WTC11 (cell line): ENCODE measurements around the gene FRMD4B. TPM values are rescaled to one million over a fixed set of nuclear protein-coding genes. Genes with fewer than 3 reads are reported as not detected.

Experiments used
- ATAC-seq: fragments of 200-7000 bp; cut with Tn5 transposase; 2 replicates; pipeline ENCODE4 v1.10.0; 2021; ENCODE audit warnings: mild to moderate bottlenecking, moderate library complexity
- CTCF ChIA-PET: fragments of 300-600 bp; sonication (Branson Sonifier 250); formaldehyde crosslinking; loops from one replicate; lab custom pipeline; 2021; ENCODE audit warnings: antibody characterized with exemption; lab: Charles Lee
- POLR2A ChIA-PET: fragments of 350-600 bp; sonication (Branson Sonifier 250); formaldehyde crosslinking; loops from one replicate; lab custom pipeline; 2021; ENCODE audit warnings: antibody characterized with exemption; lab: Charles Lee
- DNase-seq: peaks from one replicate; pipeline ENCODE4 v3.0.0; 2021; ENCODE audit warnings: low spot score
- H3K27ac Mint-ChIP-seq: 2 replicates; pipeline ENCODE4 v1.8.0; 2021; ENCODE audit warnings: mixed read lengths
- H3K27me3 Mint-ChIP-seq: 2 replicates; pipeline ENCODE4 v1.8.0; 2021; ENCODE audit warnings: low read depth, mild to moderate bottlenecking, moderate library complexity, mixed read lengths
- H3K36me3 Mint-ChIP-seq: 2 replicates; pipeline ENCODE4 v1.8.0; 2021; ENCODE audit warnings: mixed read lengths
- H3K4me1 Mint-ChIP-seq: 2 replicates; pipeline ENCODE4 v1.8.0; 2022; ENCODE audit warnings: mixed read lengths
- H3K4me3 Mint-ChIP-seq: 2 replicates; pipeline ENCODE4 v1.8.0; 2021; ENCODE audit warnings: mild to moderate bottlenecking, moderate library complexity, mixed read lengths
- H3K9me3 Mint-ChIP-seq: 2 replicates; pipeline ENCODE4 v1.8.0; 2021; ENCODE audit warnings: mixed read lengths
- AR ChIP-seq: fragments of 250-450 bp; sonication (Bioruptor Pico); IDR thresholded peaks from 2 replicates; pipeline ENCODE4 v1.9.0; 2021; ENCODE audit warnings: mild to moderate bottlenecking
- ATF3 ChIP-seq: sonication (generic); formaldehyde crosslinking; conservative IDR thresholded peaks from 2 replicates; pipeline ENCODE4 v1.8.1; 2022; ENCODE audit warnings: mild to moderate bottlenecking, missing genetic modification reagents
- CREM ChIP-seq: sonication (generic); formaldehyde crosslinking; IDR thresholded peaks from 2 replicates; pipeline ENCODE4 v1.8.1; 2022; ENCODE audit warnings: mild to moderate bottlenecking, missing genetic modification reagents, moderate library complexity
- E2F4 ChIP-seq: sonication (generic); formaldehyde crosslinking; IDR thresholded peaks from 2 replicates; pipeline ENCODE4 v1.8.1; 2022; ENCODE audit warnings: low read depth, mild to moderate bottlenecking, moderate library complexity, missing genetic modification reagents, borderline replicate concordance
- E2F5 ChIP-seq: sonication (generic); formaldehyde crosslinking; IDR thresholded peaks from 2 replicates; pipeline ENCODE4 v1.8.1; 2022; ENCODE audit warnings: mild to moderate bottlenecking, moderate library complexity, missing genetic modification reagents
- EMX1 ChIP-seq: fragments of 250-450 bp; sonication (Bioruptor Pico); IDR thresholded peaks from 2 replicates; pipeline ENCODE4 v1.8.0; 2021; ENCODE audit warnings: mild to moderate bottlenecking
- GRHL2 ChIP-seq: fragments of 250-450 bp; sonication (Bioruptor Pico); IDR thresholded peaks from 2 replicates; pipeline ENCODE4 v1.8.0; 2022; ENCODE audit warnings: mild to moderate bottlenecking, moderate library complexity; ENCODE audit not compliant: insufficient replicate concordance, severe bottlenecking
- IRF1 ChIP-seq: sonication (generic); formaldehyde crosslinking; IDR thresholded peaks from 2 replicates; pipeline ENCODE4 v1.8.0; 2023; ENCODE audit warnings: missing genetic modification reagents
- MLX ChIP-seq: sonication (generic); formaldehyde crosslinking; IDR thresholded peaks from 2 replicates; pipeline ENCODE4 v1.8.1; 2023; ENCODE audit warnings: mild to moderate bottlenecking, missing genetic modification reagents, moderate library complexity
- NFE2L1 ChIP-seq: sonication (generic); formaldehyde crosslinking; IDR thresholded peaks from 2 replicates; pipeline ENCODE4 v1.8.1; 2023; ENCODE audit warnings: missing genetic modification reagents
- NR3C1 ChIP-seq: sonication (generic); formaldehyde crosslinking; conservative IDR thresholded peaks from 2 replicates; pipeline ENCODE4 v1.8.1; 2023; ENCODE audit warnings: low read depth, mild to moderate bottlenecking, missing genetic modification reagents
- PRDM15 ChIP-seq: sonication (generic); formaldehyde crosslinking; IDR thresholded peaks from 2 replicates; pipeline ENCODE4 v1.8.0; 2022; ENCODE audit warnings: missing genetic modification reagents
- SMAD3 ChIP-seq: sonication (generic); formaldehyde crosslinking; IDR thresholded peaks from 2 replicates; pipeline ENCODE4 v1.8.0; 2022; ENCODE audit warnings: missing genetic modification reagents, mild to moderate bottlenecking, borderline replicate concordance
- SOX15 ChIP-seq: fragments of 250-450 bp; sonication (Bioruptor Pico); IDR thresholded peaks from 2 replicates; pipeline ENCODE4 v1.9.0; 2021; ENCODE audit warnings: mild to moderate bottlenecking
- TEAD1 ChIP-seq: sonication (generic); formaldehyde crosslinking; IDR thresholded peaks from 2 replicates; pipeline ENCODE4 v1.8.0; 2022; ENCODE audit warnings: mild to moderate bottlenecking, missing genetic modification reagents
- TP53 ChIP-seq: sonication (generic); formaldehyde crosslinking; IDR thresholded peaks from 2 replicates; pipeline ENCODE4 v1.8.1; 2023; ENCODE audit warnings: mild to moderate bottlenecking, missing genetic modification reagents
- ZBTB43 ChIP-seq: sonication (generic); formaldehyde crosslinking; IDR thresholded peaks from 2 replicates; pipeline ENCODE4 v1.8.1; 2023; ENCODE audit warnings: mild to moderate bottlenecking, missing genetic modification reagents
- ZSCAN18 ChIP-seq: fragments of 250-450 bp; sonication (Bioruptor Pico); IDR thresholded peaks from 2 replicates; pipeline ENCODE4 v2.1.2; 2022; ENCODE audit warnings: mild to moderate bottlenecking, moderate library complexity
- total RNA-seq: library from RNA; stranded (reverse); gene quantifications from 3 replicates; pipeline ENCODE4 v1.2.3, GENCODE V29; 2021

The FRMD4B gene
- total RNA-seq, 1 experiment from 2014 or later = 6.7 TPM

GRCh38 chr3:69304396-69304795 is 81.5 kb downstream of the FRMD4B start:
- Mint-ChIP-seq H3K4me1 (0 out of 2 replicates have a peak, but pooled peaks cover 2% of the 10 kb centered on the region), H3K36me3 (no peaks in the 10 kb centered on the region), H3K9me3 (no peaks in the 10 kb centered on the region), H3K27me3 (no peaks in the 10 kb centered on the region), H3K27ac (no peak overlapping the region), H3K4me3 (no peak overlapping the region)
- CTCF ChIA-PET = interaction anchor here (0.7 to 3.8 kb wide), 6 partner anchors 12 to 1798 kb away, joined by 3 to 120 read pairs (median 8); no protein-coding TSS in a partner anchor
- ATAC-seq = no peak
- DNase-seq = no peak
- TF ChIP-seq CREM (CRISPR knock-in tag) = no peak
- no peak for TF ChIP-seq IRF1 (CRISPR knock-in tag)
- no peak for TF ChIP-seq SOX15 (CRISPR knock-in tag)
- no peak for TF ChIP-seq TP53
- TF ChIP-seq E2F5 (CRISPR knock-in tag) = no peak
- TF ChIP-seq MLX (CRISPR knock-in tag) = no peak
- TF ChIP-seq AR (CRISPR knock-in tag) = no peak
- no peak for TF ChIP-seq NR3C1 (CRISPR knock-in tag)
- TF ChIP-seq E2F4 (CRISPR knock-in tag) = no peak
- TF ChIP-seq GRHL2 (CRISPR knock-in tag) = no peak
- no peak for TF ChIP-seq ZSCAN18 (CRISPR knock-in tag)
- no peak for TF ChIP-seq TEAD1 (CRISPR knock-in tag)
- TF ChIP-seq PRDM15 (CRISPR knock-in tag) = no peak
- no peak for TF ChIP-seq ATF3 (CRISPR knock-in tag)
- no peak for TF ChIP-seq SMAD3 (CRISPR knock-in tag)
- no peak for TF ChIP-seq NFE2L1 (CRISPR knock-in tag)
- TF ChIP-seq EMX1 (CRISPR knock-in tag) = no peak
- no peak for TF ChIP-seq ZBTB43 (CRISPR knock-in tag)
- POLR2A ChIA-PET = no interaction called here
